K562 (cell line): ENCODE measurements around the gene PPIF. TPM values are rescaled to one million over a fixed set of nuclear protein-coding genes. Genes with fewer than 3 reads are reported as not detected.

Source experiments
- ATAC-seq: fragments of 200-7000 bp; cut with Tn5 transposase; 3 replicates; pipeline ENCODE4 v1.9.1; 2020; ENCODE audit warnings: moderate library complexity
- BruUV-seq: library from RNA; stranded (reverse); fragments of 400-500 nt; replicated peaks from 2 replicates; lab custom pipeline; 2021; lab: Mats Ljungman, UMichigan
- CTCF ChIA-PET: fragments of 300-600 bp; formaldehyde crosslinking; extraction: SDS; loops from one replicate; lab custom pipeline; 2021; ENCODE audit warnings: low intra/inter-chr PET ratio; lab: Yijun Ruan, JAX
- POLR2A ChIA-PET: fragments of 300-600, 350-650 bp; sonication (Branson Sonifier 250); formaldehyde crosslinking; extraction: SDS; loops from one replicate; lab custom pipeline; 2021; ENCODE audit warnings: antibody characterized with exemption, inconsistent platforms; lab: Yijun Ruan, JAX
- DNase-seq, 4 experiments: peaks; one replicate each; pipeline versions ENCODE4 v3.0.0 to v3.0.0-alpha.2; 2011 to 2018; ENCODE audit warnings: low spot score in 3 of 4, mixed read lengths in 3 of 4; ENCODE audit errors: extremely low read depth in 1 of 4
- FAIRE-seq: peaks from 2 replicates; lab custom pipeline; 2011; peaks lifted over from hg19 to GRCh38; lab: Jason Lieb, UNC
- H2AFZ ChIP-seq: 2 replicates; pipeline ENCODE4 v1.6.0; 2011; ENCODE audit warnings: low read depth, low read length, control low read depth, inconsistent platforms
- H3K27ac ChIP-seq: fragments of 200-600 bp; 3 replicates; pipeline ENCODE4 v1.8.0; 2011; ENCODE audit warnings: low read depth, mild to moderate bottlenecking, control low read depth, inconsistent platforms, low read length, moderate library complexity, mixed read lengths; ENCODE audit errors: extremely low read depth
- H3K27me3 ChIP-seq, 2 experiments: fragments of 300-600 bp in 1 of 2; 2 replicates in 1 of 2; 3 replicates in 1 of 2; pipeline versions ENCODE4 v1.6.0 to v1.8.0; 2011; ENCODE audit warnings: inconsistent platforms in 2 of 2, low read length in 2 of 2, mild to moderate bottlenecking in 1 of 2, mixed read lengths in 1 of 2, moderate library complexity in 1 of 2; ENCODE audit not compliant: control insufficient read depth in 2 of 2, insufficient read depth in 2 of 2
- H3K36me3 ChIP-seq: fragments of 300-600 bp; 3 replicates; pipeline ENCODE4 v1.8.0; 2011; ENCODE audit warnings: mild to moderate bottlenecking, low read length, inconsistent platforms; ENCODE audit not compliant: control insufficient read depth, insufficient read depth
- H3K4me1 ChIP-seq, 2 experiments: fragments of 200-600 bp in 1 of 2; replicated peaks in 1 of 2; 2 replicates in 1 of 2; 3 replicates in 1 of 2; pipeline versions ENCODE4 v1.5.1 to v1.8.0; 2011; ENCODE audit warnings: inconsistent platforms in 2 of 2, low read length in 2 of 2, mild to moderate bottlenecking in 1 of 2, mixed read lengths in 1 of 2, moderate library complexity in 1 of 2; ENCODE audit not compliant: control insufficient read depth in 2 of 2, insufficient read depth in 2 of 2
- H3K4me2 ChIP-seq: 2 replicates; pipeline ENCODE4 v1.6.1; 2011; ENCODE audit warnings: low read length, control low read depth, inconsistent platforms, mixed read lengths; ENCODE audit not compliant: insufficient read depth
- H3K4me3 ChIP-seq: fragments of 200-600 bp; sonication (generic), shearing (Covaris generic); 2 replicates; pipeline ENCODE4 v1.5.1; 2016; ENCODE audit warnings: control low read depth, inconsistent platforms
- H3K79me2 ChIP-seq: fragments of 200-600 bp; 3 replicates; pipeline ENCODE4 v1.8.0; 2011; ENCODE audit warnings: low read length, inconsistent platforms; ENCODE audit not compliant: control insufficient read depth, insufficient read depth
- H3K9ac ChIP-seq, 2 experiments: 2 replicates each; pipeline versions ENCODE4 v1.6.0 to v1.6.1; 2011; ENCODE audit warnings: low read depth in 2 of 2, low read length in 2 of 2, control low read depth in 1 of 2, inconsistent platforms in 1 of 2, mild to moderate bottlenecking in 1 of 2, mixed read lengths in 1 of 2; ENCODE audit not compliant: insufficient read depth in 1 of 2
- H3K9me1 ChIP-seq: one replicate; pipeline ENCODE4 v1.6.0; 2011; ENCODE audit warnings: inconsistent platforms, mild to moderate bottlenecking, low read length, moderate library complexity; ENCODE audit not compliant: control insufficient read depth, insufficient read depth
- H3K9me3 ChIP-seq: replicated peaks from 2 replicates; pipeline ENCODE4 v1.5.1; 2011; ENCODE audit warnings: low read depth, low read length, inconsistent platforms; ENCODE audit not compliant: control insufficient read depth, insufficient read depth
- H4K20me1 ChIP-seq: replicated peaks from 2 replicates; pipeline ENCODE4 v1.6.1; 2011; ENCODE audit warnings: low read length, inconsistent platforms, mixed read lengths; ENCODE audit not compliant: control insufficient read depth, insufficient read depth
- CHAMP1 ChIP-seq: fragments of 450-650 bp; IDR thresholded peaks from 2 replicates; pipeline ENCODE4 v1.6.1; 2016; ENCODE audit warnings: mild to moderate bottlenecking
- FOXM1 ChIP-seq, 2 experiments: fragments of 450-650 bp in 1 of 2; sonication (generic) in 1 of 2; formaldehyde crosslinking in 1 of 2; IDR thresholded peaks; 2 replicates each; pipeline versions ENCODE4 v1.6.1 to v1.9.0; 2017 to 2022; ENCODE audit warnings: low read depth in 2 of 2, mild to moderate bottlenecking in 2 of 2, missing genetic modification reagents in 1 of 2, moderate library complexity in 1 of 2
- SIX5 ChIP-seq, 2 experiments: IDR thresholded peaks; 2 replicates each; pipeline ENCODE4 v1.6.1; 2011; ENCODE audit warnings: low read length in 2 of 2, borderline replicate concordance in 1 of 2, low read depth in 1 of 2, mild to moderate bottlenecking in 1 of 2, moderate library complexity in 1 of 2; ENCODE audit not compliant: insufficient read depth in 1 of 2
- TSC22D4 ChIP-seq: fragments of 450-650 bp; IDR thresholded peaks from 2 replicates; pipeline ENCODE4 v1.6.1; 2016; ENCODE audit warnings: missing genetic modification characterization, missing biosample characterization, control low read depth
- ZNF12 ChIP-seq: sonication (generic); formaldehyde crosslinking; IDR thresholded peaks from 2 replicates; pipeline ENCODE4 v1.4.0; 2020; ENCODE audit warnings: mild to moderate bottlenecking, missing genetic modification reagents
- ZNF143 ChIP-seq: sonication (generic); formaldehyde crosslinking; IDR thresholded peaks from 2 replicates; pipeline ENCODE4 v1.9.0; 2022; ENCODE audit warnings: mild to moderate bottlenecking, missing genetic modification reagents
- WGBS: fragments of 100-300 bp; shearing (Covaris generic); methylation state at CpG from one replicate; pipeline ENCODE4 v1.1.6; 2016; ENCODE audit warnings: low coverage, mixed read lengths; ENCODE audit not compliant: insufficient coverage; ENCODE audit errors: missing lambda C conversion rate; 5-methylcytosine and 5-hydroxymethylcytosine counted together
- in situ Hi-C: fragments of 300-500 bp; cut with MboI; formaldehyde crosslinking; loops from 4 replicates; pipeline ENCODE4 v1.15.0; 2018; ENCODE audit warnings: inconsistent platforms, mixed read lengths
- intact Hi-C: fragments of 100-400 bp; cut with micrococcal nuclease; formaldehyde crosslinking; loops from 2 replicates; pipeline ENCODE4 v1.14.2; 2022
- polyA plus RNA-seq, 8 experiments: library from polyadenylated mRNA; depleted of rRNA in 4 of 8; stranded (reverse) in 5 of 8; unstranded in 3 of 8; fragments of >200 nt; fragmentation: Nextera tagmentation in 2 of 8; fragmentation: Illumina TruSeq in 1 of 8; extraction: Ambion mirVana in 2 of 8; extraction: Trizol in 1 of 8; gene quantifications; 2 replicates each; pipeline versions ENCODE4 v1.2.1 to v1.2.3, GENCODE V29; 2011 to 2014; ENCODE audit warnings: inconsistent platforms in 1 of 8, missing spikeins in 1 of 8
- total RNA-seq, 7 experiments: library from RNA; depleted of rRNA in 6 of 7; stranded (reverse); fragments of >200 nt in 6 of 7; fragmentation: Illumina TruSeq in 2 of 7; extraction: Trizol in 2 of 7; gene quantifications; 2 replicates each; pipeline versions ENCODE4 v1.2.1 to v1.2.3, GENCODE V29; 2011 to 2021; ENCODE audit warnings: low replicate concordance in 1 of 7
- TF ChIP-seq, protein P1 (sequence below): sonication (generic); formaldehyde crosslinking; IDR thresholded peaks from 2 replicates; pipeline ENCODE4 v1.8.0; 2022; ENCODE audit warnings: missing genetic modification reagents, mild to moderate bottlenecking, borderline replicate concordance

PPIF gene
- total and polyA plus RNA-seq, 9 of the 15 experiments (the other 6 are each of a cell fraction or from before 2014, with no cell fraction given) = 40.9 to 287 (median 117) TPM

- CTCF ChIA-PET = no interaction called here
- Histone ChIP-seq H3K27me3 (peaks cover 7 to 68% of the 10 kb centered on the region in 2 experiments), H3K79me2 (no peaks in the 10 kb centered on the region), H3K4me1 (no peaks in the 10 kb centered on the region; a peak in 1 of 5 replicates), H3K36me3 (no peaks in the 10 kb centered on the region), H3K4me3 (no peak overlapping the region), H4K20me1 (0 out of 2 replicates have a peak, but pooled peaks cover 4% of the 10 kb centered on the region), H3K4me2 (no peak overlapping the region), H3K27ac (no peak overlapping the region), H3K9ac (no peak overlapping the region), H3K9me3 (no peaks in the 10 kb centered on the region), H3K9me1 (no peaks in the 10 kb centered on the region), H2AFZ (no peak overlapping the region)
- intact Hi-C loops = no loop called here
- no peak for ATAC-seq
- WGBS = 14% methylated on average over 10 of the region's 10 CpGs
- peak; percentile 58; the same call in 1 of the 2 replicates for TF ChIP-seq ZNF12 (CRISPR knock-in tag)
- TF ChIP-seq SIX5 (IDR thresholded peaks at IDR 0.05; ENCODE audit: borderline replicate concordance in 1 of 2, insufficient read depth in 1 of 2, low read depth in 1 of 2, low read length in 2 of 2) = no peak
- no peak for FAIRE-seq
- no peak for DNase-seq
- BruUV-seq = no TSS peak
- POLR2A ChIA-PET = interaction anchor here (0.6 to 1.6 kb wide), 5 partner anchors 20 to 155 kb away, joined by 3 to 6 read pairs (median 3); partner anchors contain the start of gene PPIF
- in situ Hi-C loops = no loop called here
These were observed 23.1 kb upstream of the PPIF start for GRCh38 chr10:79324032-79324695.

DNA sequence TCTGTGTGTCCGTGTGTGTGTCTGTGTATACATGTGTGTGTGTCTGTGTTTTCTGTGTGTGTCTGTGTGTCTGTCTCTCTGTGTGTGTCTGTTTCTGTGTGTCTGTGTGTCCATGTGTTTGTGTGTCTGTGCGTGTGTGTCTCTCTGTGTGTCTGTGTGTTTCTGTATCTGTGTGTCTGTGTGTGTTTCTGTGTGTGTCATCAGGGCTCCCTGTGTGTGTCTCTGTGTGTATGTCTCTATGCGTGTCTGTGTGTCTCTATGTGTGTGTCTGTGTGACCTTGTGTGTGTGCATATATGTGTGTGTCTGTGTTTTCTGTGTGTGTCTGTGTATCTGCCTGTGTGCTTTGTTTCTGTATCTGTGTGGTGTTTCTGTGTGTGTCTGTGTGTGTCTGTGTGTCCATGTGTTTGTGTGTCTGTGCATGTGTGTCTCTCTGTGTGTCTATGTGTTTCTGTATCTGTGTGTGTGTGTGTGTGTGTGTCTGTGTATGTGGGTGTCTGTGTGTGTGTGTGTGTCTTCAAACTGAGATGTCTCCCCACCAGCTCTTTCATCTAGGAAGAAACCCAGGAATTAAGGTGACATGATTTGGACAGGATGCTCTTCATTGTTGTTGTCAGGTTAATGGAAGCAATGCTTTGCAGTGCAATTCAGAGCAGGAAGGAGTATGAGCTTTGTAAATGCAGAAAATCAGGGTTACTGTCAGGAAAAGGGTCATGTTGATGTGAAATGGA, 20.7 kb upstream of the PPIF start:
- 0 out of 2 replicates have a peak, but pooled peaks cover 4% of the 10 kb centered on the region for H4K20me1 ChIP-seq
- ATAC-seq = no peak
- no peak for DNase-seq
- intact Hi-C loops = no loop called here
- H3K79me2 ChIP-seq = no peaks in the 10 kb centered on the region
- ChIA-PET CTCF (no interaction called here), POLR2A (interaction anchor here (1.4 kb wide), 1 partner anchor 19 kb away, joined by 3 read pairs; no protein-coding TSS in a partner anchor)
- no peaks in the 10 kb centered on the region for H3K9me3 ChIP-seq
- no peak for FAIRE-seq
- no peak overlapping the region for H3K4me3 ChIP-seq
- 4% methylated on average over 3 of the region's 3 CpGs for WGBS
- no peaks in the 10 kb centered on the region; a peak in 1 of 5 replicates for H3K4me1 ChIP-seq
- H3K9ac ChIP-seq = no peak overlapping the region
- H3K36me3 ChIP-seq = no peaks in the 10 kb centered on the region
- in situ Hi-C loops = no loop called here
- no peaks in the 10 kb centered on the region for H3K9me1 ChIP-seq
- H2AFZ ChIP-seq = no peak overlapping the region
- H3K27me3 ChIP-seq = peaks cover 13 to 60% of the 10 kb centered on the region in 2 experiments
- no peak overlapping the region for H3K27ac ChIP-seq
- no TSS peak for BruUV-seq
- H3K4me2 ChIP-seq = no peak overlapping the region
- no peak for TF ChIP-seq ZNF143
- no peak for TF ChIP-seq CHAMP1
- TF ChIP-seq, protein P1, sequence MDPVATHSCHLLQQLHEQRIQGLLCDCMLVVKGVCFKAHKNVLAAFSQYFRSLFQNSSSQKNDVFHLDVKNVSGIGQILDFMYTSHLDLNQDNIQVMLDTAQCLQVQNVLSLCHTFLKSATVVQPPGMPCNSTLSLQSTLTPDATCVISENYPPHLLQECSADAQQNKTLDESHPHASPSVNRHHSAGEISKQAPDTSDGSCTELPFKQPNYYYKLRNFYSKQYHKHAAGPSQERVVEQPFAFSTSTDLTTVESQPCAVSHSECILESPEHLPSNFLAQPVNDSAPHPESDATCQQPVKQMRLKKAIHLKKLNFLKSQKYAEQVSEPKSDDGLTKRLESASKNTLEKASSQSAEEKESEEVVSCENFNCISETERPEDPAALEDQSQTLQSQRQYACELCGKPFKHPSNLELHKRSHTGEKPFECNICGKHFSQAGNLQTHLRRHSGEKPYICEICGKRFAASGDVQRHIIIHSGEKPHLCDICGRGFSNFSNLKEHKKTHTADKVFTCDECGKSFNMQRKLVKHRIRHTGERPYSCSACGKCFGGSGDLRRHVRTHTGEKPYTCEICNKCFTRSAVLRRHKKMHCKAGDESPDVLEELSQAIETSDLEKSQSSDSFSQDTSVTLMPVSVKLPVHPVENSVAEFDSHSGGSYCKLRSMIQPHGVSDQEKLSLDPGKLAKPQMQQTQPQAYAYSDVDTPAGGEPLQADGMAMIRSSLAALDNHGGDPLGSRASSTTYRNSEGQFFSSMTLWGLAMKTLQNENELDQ (CRISPR knock-in tag) = no peak
- 0 out of 2 replicates have a peak, but pooled peaks have one; percentile 9 for TF ChIP-seq TSC22D4 (tag)
- no peak for TF ChIP-seq FOXM1 (IDR thresholded peaks at IDR 0.05; ENCODE audit: low read depth)
- no peak for TF ChIP-seq FOXM1 (CRISPR knock-in tag; IDR thresholded peaks at IDR 0.05; ENCODE audit: low read depth)
